HCT116 (cell line): Measurements from ENCODE around the gene MBNL2. TPM values are rescaled to one million over a fixed set of nuclear protein-coding genes. Genes with fewer than 3 reads are reported as not detected.

Experiments
- ATAC-seq: fragments of 200-7000 bp; cut with Tn5 transposase; 2 replicates; pipeline ENCODE4 v1.9.1; 2020; ENCODE audit warnings: mild to moderate bottlenecking, moderate library complexity
- BruUV-seq: library from RNA; stranded (reverse); fragments of 400-500 nt; replicated peaks from 2 replicates; lab custom pipeline; 2021; lab: Mats Ljungman, UMichigan
- CTCF ChIA-PET: fragments of 300-600 bp; sonication (Branson Sonifier 250); formaldehyde crosslinking; loops from one replicate; lab custom pipeline; 2021; ENCODE audit warnings: antibody characterized with exemption; lab: Charles Lee
- POLR2A ChIA-PET: fragments of 300-600, 350-600 bp; sonication (Branson Sonifier 250); formaldehyde crosslinking; loops from one replicate; lab custom pipeline; 2021; ENCODE audit warnings: antibody characterized with exemption; lab: Charles Lee
- RAD21 ChIA-PET, 2 experiments: fragments of 300-600 bp; sonication (Branson Sonifier 250); formaldehyde crosslinking; loops; one replicate each; lab custom pipeline; 2023; ENCODE audit warnings: low total read pairs in 2 of 2; ENCODE audit not compliant: uncharacterized antibody in 2 of 2, unreplicated experiment in 2 of 2, low non-redundant PET in 1 of 2; lab: Charles Lee
- DNase-seq: peaks from one replicate; pipeline ENCODE4 v3.0.0-alpha.2; 2010; ENCODE audit warnings: low read depth, low spot score
- H2AFZ ChIP-seq: fragments of 200-600 bp; shearing (Covaris generic), sonication (generic); 2 replicates; pipeline ENCODE4 v1.6.1; 2017; ENCODE audit warnings: low read depth, mixed run types, mixed read lengths, antibody characterized with exemption, low read length; ENCODE audit not compliant: poor library complexity, severe bottlenecking
- H3K27ac ChIP-seq: 2 replicates; pipeline ENCODE4 v1.5.1; 2012; ENCODE audit warnings: low read depth, low read length
- H3K27me3 ChIP-seq: fragments of 200-600 bp; sonication (generic); 2 replicates; pipeline ENCODE4 v1.6.1; 2016; ENCODE audit warnings: mixed run types, low read length, mixed read lengths; ENCODE audit not compliant: insufficient read depth
- H3K36me3 ChIP-seq, 2 experiments: fragments of 200-500 bp in 1 of 2; fragments of 200-600 bp in 1 of 2; sonication (Bioruptor generic) in 1 of 2; sonication (generic) in 1 of 2; 2 replicates each; pipeline versions ENCODE4 v1.5.1 to v1.6.1; 2014 to 2016; ENCODE audit warnings: low read length in 2 of 2, inconsistent platforms in 1 of 2, mixed read lengths in 1 of 2, mixed run types in 1 of 2; ENCODE audit not compliant: insufficient read depth in 2 of 2, control insufficient read depth in 1 of 2
- H3K4me1 ChIP-seq, 2 experiments: fragments of 200-600 bp in 1 of 2; sonication (generic) in 1 of 2; 2 replicates each; pipeline versions ENCODE4 v1.5.1 to v1.6.1; 2012 to 2017; ENCODE audit warnings: low read length in 2 of 2, inconsistent platforms in 1 of 2, mild to moderate bottlenecking in 1 of 2, mixed read lengths in 1 of 2, mixed run types in 1 of 2, moderate library complexity in 1 of 2; ENCODE audit not compliant: insufficient read depth in 2 of 2, control insufficient read depth in 1 of 2
- H3K4me2 ChIP-seq: fragments of 200-600 bp; sonication (generic); 2 replicates; pipeline ENCODE4 v1.6.1; 2017; ENCODE audit warnings: mixed run types, low read length, mixed read lengths
- H3K4me3 ChIP-seq, 2 experiments: fragments of 200-600 bp in 1 of 2; sonication (generic) in 1 of 2; replicated peaks in 1 of 2; 2 replicates each; pipeline ENCODE4 v1.5.1; 2011 to 2016; ENCODE audit warnings: low read length in 2 of 2, control low read depth in 1 of 2, low read depth in 1 of 2, mild to moderate bottlenecking in 1 of 2, mixed read lengths in 1 of 2, mixed run types in 1 of 2
- H3K79me2 ChIP-seq: fragments of 200-600 bp; sonication (generic); 2 replicates; pipeline ENCODE4 v1.6.1; 2017; ENCODE audit warnings: mild to moderate bottlenecking, mixed run types, low read length, moderate library complexity, mixed read lengths; ENCODE audit not compliant: insufficient read depth
- H3K9ac ChIP-seq: fragments of 200-600 bp; sonication (generic); 2 replicates; pipeline ENCODE4 v1.6.1; 2016; ENCODE audit warnings: low read length, mixed read lengths
- H3K9me2 ChIP-seq: fragments of 200-600 bp; sonication (generic), shearing (Covaris generic); 2 replicates; pipeline ENCODE4 v1.6.1; 2017; ENCODE audit warnings: mixed run types, mild to moderate bottlenecking, moderate library complexity; ENCODE audit not compliant: insufficient read depth
- H3K9me3 ChIP-seq, 2 experiments: fragments of 200-500 bp in 1 of 2; fragments of 200-600 bp in 1 of 2; sonication (Bioruptor generic) in 1 of 2; sonication (generic) in 1 of 2; 2 replicates each; pipeline ENCODE4 v1.6.1; 2014 to 2017; ENCODE audit warnings: low read length in 2 of 2, mixed read lengths in 2 of 2, inconsistent platforms in 1 of 2, low read depth in 1 of 2, mild to moderate bottlenecking in 1 of 2, mixed run types in 1 of 2, moderate library complexity in 1 of 2; ENCODE audit not compliant: control insufficient read depth in 1 of 2, insufficient read depth in 1 of 2
- H4K20me1 ChIP-seq: fragments of 200-600 bp; sonication (generic), shearing (Covaris generic); 2 replicates; pipeline ENCODE4 v1.6.1; 2017; ENCODE audit warnings: mixed run types, mild to moderate bottlenecking, moderate library complexity; ENCODE audit not compliant: insufficient read depth
- CBX3 ChIP-seq: IDR thresholded peaks from 2 replicates; pipeline ENCODE4 v1.6.1; 2012; ENCODE audit warnings: low read depth
- EZH2 ChIP-seq: fragments of 200-600 bp; sonication (generic); IDR thresholded peaks from 2 replicates; pipeline ENCODE4 v1.6.1; 2017; ENCODE audit warnings: antibody characterized with exemption, mixed run types
- JUND ChIP-seq: IDR thresholded peaks from 2 replicates; pipeline ENCODE4 v1.6.1; 2012
- POLR2A ChIP-seq: IDR thresholded peaks from 2 replicates; pipeline ENCODE4 v1.7.0; 2011; ENCODE audit warnings: borderline replicate concordance; ENCODE audit not compliant: insufficient read depth, insufficient read length; ENCODE audit errors: extremely low read depth
- SRF ChIP-seq: IDR thresholded peaks from 2 replicates; pipeline ENCODE4 v1.6.1; 2012; ENCODE audit warnings: low read depth
- TCF7L2 ChIP-seq: IDR thresholded peaks from 2 replicates; pipeline ENCODE4 v1.7.0; 2011; ENCODE audit warnings: borderline replicate concordance, inconsistent platforms; ENCODE audit not compliant: insufficient read depth, insufficient read length; ENCODE audit errors: extremely low read depth
- YY1 ChIP-seq: IDR thresholded peaks from 2 replicates; pipeline ENCODE4 v1.6.1; 2011; ENCODE audit warnings: low read length, low read depth, moderate library complexity, mild to moderate bottlenecking; ENCODE audit not compliant: insufficient replicate concordance; ENCODE audit errors: extremely low read depth
- ZFX ChIP-seq: fragments of 450-650 bp; IDR thresholded peaks from 2 replicates; pipeline ENCODE4 v1.6.1; 2017
- intact Hi-C: fragments of 100-400 bp; cut with micrococcal nuclease; formaldehyde crosslinking; loops from 2 replicates; pipeline ENCODE4 v1.10.0; 2022
- total RNA-seq: library from RNA; stranded (reverse); gene quantifications from one replicate; pipeline ENCODE4 v1.2.1, GENCODE V29; 2021; ENCODE audit not compliant: unreplicated experiment
- TF ChIP-seq, protein P1 (sequence below): IDR thresholded peaks from 2 replicates; pipeline ENCODE4 v1.6.1; 2011; ENCODE audit warnings: mild to moderate bottlenecking, low read length, moderate library complexity; ENCODE audit not compliant: insufficient replicate concordance; ENCODE audit errors: extremely low read depth

Gene MBNL2
- total RNA-seq, 1 experiment from 2014 or later, result 73.9 TPM

DNA sequence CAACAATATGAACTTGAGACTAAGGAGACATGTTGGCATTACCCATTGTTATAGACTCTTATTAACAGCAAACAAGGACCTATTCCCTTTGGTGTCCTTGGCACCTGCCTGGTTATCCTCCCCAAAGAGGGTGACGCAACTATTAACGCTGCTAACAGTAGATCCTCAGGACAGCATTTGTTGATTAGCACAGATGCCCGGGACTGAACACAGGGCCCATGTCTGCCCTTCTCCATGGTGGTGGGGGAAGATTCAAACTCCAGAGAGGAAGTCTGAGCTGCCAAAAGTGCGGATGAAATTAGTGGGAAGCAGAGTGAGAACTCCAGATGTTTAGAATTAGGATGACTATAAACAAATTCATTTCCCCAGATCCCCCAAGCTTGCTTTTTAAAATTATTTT, 110.6 kb downstream of the MBNL2 start:
- ChIA-PET RAD21 (no interaction called here), POLR2A (no interaction called here), CTCF (interaction anchor here (1.2 to 1.4 kb wide), 2 partner anchors 11 to 12 kb away, joined by 3 to 4 read pairs; no protein-coding TSS in a partner anchor)
- TF ChIP-seq YY1 (no peak), SRF (no peak), JUND (no peak), CBX3 (no peak), POLR2A (no peak), EZH2 (no peak), TCF7L2 (no peak), ZFX (no peak)
- TF ChIP-seq, protein P1, sequence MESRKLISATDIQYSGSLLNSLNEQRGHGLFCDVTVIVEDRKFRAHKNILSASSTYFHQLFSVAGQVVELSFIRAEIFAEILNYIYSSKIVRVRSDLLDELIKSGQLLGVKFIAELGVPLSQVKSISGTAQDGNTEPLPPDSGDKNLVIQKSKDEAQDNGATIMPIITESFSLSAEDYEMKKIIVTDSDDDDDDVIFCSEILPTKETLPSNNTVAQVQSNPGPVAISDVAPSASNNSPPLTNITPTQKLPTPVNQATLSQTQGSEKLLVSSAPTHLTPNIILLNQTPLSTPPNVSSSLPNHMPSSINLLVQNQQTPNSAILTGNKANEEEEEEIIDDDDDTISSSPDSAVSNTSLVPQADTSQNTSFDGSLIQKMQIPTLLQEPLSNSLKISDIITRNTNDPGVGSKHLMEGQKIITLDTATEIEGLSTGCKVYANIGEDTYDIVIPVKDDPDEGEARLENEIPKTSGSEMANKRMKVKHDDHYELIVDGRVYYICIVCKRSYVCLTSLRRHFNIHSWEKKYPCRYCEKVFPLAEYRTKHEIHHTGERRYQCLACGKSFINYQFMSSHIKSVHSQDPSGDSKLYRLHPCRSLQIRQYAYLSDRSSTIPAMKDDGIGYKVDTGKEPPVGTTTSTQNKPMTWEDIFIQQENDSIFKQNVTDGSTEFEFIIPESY, result no peak
- peaks cover 2 to 3% of the 10 kb centered on the region in 2 experiments; a peak in 1 of 4 replicates for H3K36me3 ChIP-seq
- no peak overlapping the region for H3K4me2 ChIP-seq
- H4K20me1 ChIP-seq, result no peaks in the 10 kb centered on the region
- H3K4me3 ChIP-seq, result no peak overlapping the region
- DNase-seq (no peak), ATAC-seq (no peak)
- H3K27ac ChIP-seq, result no peak overlapping the region
- no peaks in the 10 kb centered on the region; the same call in 1 of the 2 replicates for H3K79me2 ChIP-seq
- no peaks in the 10 kb centered on the region for H3K9me3 ChIP-seq
- no peaks in the 10 kb centered on the region for H3K27me3 ChIP-seq
- H3K9me2 ChIP-seq, result no peaks in the 10 kb centered on the region
- intact Hi-C loops, result no loop called here
- peaks cover 12 to 16% of the 10 kb centered on the region in 2 experiments for H3K4me1 ChIP-seq
- H2AFZ ChIP-seq, result no peak overlapping the region
- no peak overlapping the region for H3K9ac ChIP-seq
- BruUV-seq, result no TSS peak
